MM.1S (cell line): ENCODE measurements around the gene CHRNA10.

Source experiments
- DNase-seq: peaks from one replicate; pipeline ENCODE4 v3.0.0-alpha.2; 2015
- H2AFZ ChIP-seq: fragments of 300-600 bp; sonication (generic); 2 replicates; pipeline ENCODE4 v1.6.0; 2016; ENCODE audit warnings: antibody characterized with exemption, low read length
- H3F3A ChIP-seq: fragments of 300-600 bp; sonication (generic); 2 replicates; pipeline ENCODE4 v1.6.1; 2016; ENCODE audit warnings: mild to moderate bottlenecking, antibody characterized with exemption, low read length, moderate library complexity, mixed read lengths; ENCODE audit not compliant: insufficient read depth
- H3K27ac ChIP-seq: fragments of 300-600 bp; sonication (generic); 2 replicates; pipeline ENCODE4 v1.5.1; 2016; ENCODE audit warnings: mild to moderate bottlenecking, low read length
- H3K27me3 ChIP-seq: fragments of 300-600 bp; sonication (generic); replicated peaks from 2 replicates; pipeline ENCODE4 v1.6.0; 2016; ENCODE audit warnings: low read length; ENCODE audit not compliant: insufficient read depth
- H3K36me3 ChIP-seq: fragments of 300-600 bp; sonication (generic); replicated peaks from 2 replicates; pipeline ENCODE4 v1.6.1; 2016; ENCODE audit warnings: mild to moderate bottlenecking, low read length, mixed read lengths; ENCODE audit not compliant: insufficient read depth
- H3K4me1 ChIP-seq: fragments of 300-600 bp; sonication (generic); 2 replicates; pipeline ENCODE4 v1.6.1; 2016; ENCODE audit warnings: low read length, mixed read lengths
- H3K4me2 ChIP-seq: fragments of 300-600 bp; sonication (generic); 2 replicates; pipeline ENCODE4 v1.6.0; 2016; ENCODE audit warnings: low read depth, low read length
- H3K4me3 ChIP-seq: fragments of 300-600 bp; sonication (generic); 2 replicates; pipeline ENCODE4 v1.5.1; 2016; ENCODE audit warnings: low read length, mixed read lengths
- H3K79me2 ChIP-seq: fragments of 300-600 bp; sonication (generic); 2 replicates; pipeline ENCODE4 v1.6.1; 2016; ENCODE audit warnings: mixed run types, low read length, mixed read lengths
- H3K9ac ChIP-seq: fragments of 300-600 bp; sonication (generic); 2 replicates; pipeline ENCODE4 v1.6.1; 2016; ENCODE audit warnings: low read length, mixed read lengths
- H3K9me2 ChIP-seq: fragments of 300-600 bp; sonication (generic); replicated peaks from 2 replicates; pipeline ENCODE4 v1.6.1; 2016; ENCODE audit warnings: mild to moderate bottlenecking, low read length, mixed read lengths; ENCODE audit not compliant: insufficient read depth
- H3K9me3 ChIP-seq: fragments of 300-600 bp; sonication (generic); replicated peaks from 2 replicates; pipeline ENCODE4 v1.6.1; 2016; ENCODE audit warnings: mild to moderate bottlenecking, low read length, mixed read lengths; ENCODE audit not compliant: insufficient read depth
- H4K20me1 ChIP-seq: fragments of 300-600 bp; sonication (generic); 2 replicates; pipeline ENCODE4 v1.6.1; 2016; ENCODE audit warnings: mild to moderate bottlenecking, low read length, moderate library complexity, mixed read lengths; ENCODE audit not compliant: insufficient read depth
- CTCF ChIP-seq: fragments of 300-600 bp; sonication (generic); IDR thresholded peaks from 2 replicates; pipeline ENCODE4 v1.5.1; 2016; ENCODE audit warnings: antibody characterized with exemption, low read length, mixed read lengths
- EZH2 ChIP-seq: fragments of 300-600 bp; sonication (generic); optimal IDR thresholded peaks from 2 replicates; pipeline ENCODE3; 2017; ENCODE audit warnings: low read depth, mild to moderate bottlenecking, antibody characterized with exemption, low read length, mixed read lengths
- EZH2phosphoT487 ChIP-seq: fragments of 300-600 bp; sonication (generic); IDR thresholded peaks from 2 replicates; pipeline ENCODE4 v1.6.1; 2018; ENCODE audit warnings: antibody characterized with exemption, low read length

CHRNA10 gene

GRCh38 chr11:3679077-3679476, 7.9 kb upstream of the CHRNA10 start:
- Histone ChIP-seq H3K27ac (no peak overlapping the region), H3F3A (no peaks in the 10 kb centered on the region), H3K9ac (no peak overlapping the region), H3K9me3 (no peaks in the 10 kb centered on the region), H3K4me1 (no peaks in the 10 kb centered on the region), H2AFZ (no peak overlapping the region), H3K36me3 (peaks cover 28% of the 10 kb centered on the region), H3K27me3 (no peaks in the 10 kb centered on the region), H3K9me2 (no peaks in the 10 kb centered on the region), H3K4me2 (no peak overlapping the region), H3K4me3 (no peak overlapping the region), H4K20me1 (no peaks in the 10 kb centered on the region), H3K79me2 (no peaks in the 10 kb centered on the region)
- no peak for DNase-seq
- TF ChIP-seq CTCF, result no peak
- TF ChIP-seq EZH2, result no peak
- TF ChIP-seq EZH2phosphoT487, result no peak

GRCh38 chr11:3675971-3676370, 4.8 kb upstream of the CHRNA10 start:
- Histone ChIP-seq H4K20me1 (no peaks in the 10 kb centered on the region), H2AFZ (no peak overlapping the region), H3K4me3 (no peak overlapping the region), H3K4me2 (no peak overlapping the region), H3K79me2 (no peaks in the 10 kb centered on the region), H3K9me2 (no peaks in the 10 kb centered on the region), H3K27ac (no peak overlapping the region), H3K36me3 (peaks cover 28% of the 10 kb centered on the region), H3K4me1 (no peaks in the 10 kb centered on the region), H3K9me3 (no peaks in the 10 kb centered on the region), H3F3A (no peaks in the 10 kb centered on the region), H3K9ac (no peak overlapping the region), H3K27me3 (no peaks in the 10 kb centered on the region)
- TF ChIP-seq EZH2phosphoT487 (no peak), EZH2 (no peak), CTCF (no peak)
- no peak for DNase-seq

- no peak for TF ChIP-seq CTCF
- no peak for TF ChIP-seq EZH2
- TF ChIP-seq EZH2phosphoT487, result no peak
- Histone ChIP-seq H4K20me1 (no peaks in the 10 kb centered on the region), H2AFZ (no peak overlapping the region), H3K36me3 (peaks cover 23% of the 10 kb centered on the region), H3K27ac (no peak overlapping the region), H3K4me1 (no peaks in the 10 kb centered on the region), H3K27me3 (no peaks in the 10 kb centered on the region), H3K4me2 (no peak overlapping the region), H3K79me2 (no peaks in the 10 kb centered on the region), H3K4me3 (no peak overlapping the region), H3F3A (no peaks in the 10 kb centered on the region), H3K9me3 (no peaks in the 10 kb centered on the region), H3K9ac (no peak overlapping the region), H3K9me2 (no peaks in the 10 kb centered on the region)
- DNase-seq, result no peak
Measured at GRCh38 chr11:3674189-3674588, 3.0 kb upstream of the CHRNA10 start.
